ENCODE results near the gene TTC36.

TTC36 gene

DNA sequence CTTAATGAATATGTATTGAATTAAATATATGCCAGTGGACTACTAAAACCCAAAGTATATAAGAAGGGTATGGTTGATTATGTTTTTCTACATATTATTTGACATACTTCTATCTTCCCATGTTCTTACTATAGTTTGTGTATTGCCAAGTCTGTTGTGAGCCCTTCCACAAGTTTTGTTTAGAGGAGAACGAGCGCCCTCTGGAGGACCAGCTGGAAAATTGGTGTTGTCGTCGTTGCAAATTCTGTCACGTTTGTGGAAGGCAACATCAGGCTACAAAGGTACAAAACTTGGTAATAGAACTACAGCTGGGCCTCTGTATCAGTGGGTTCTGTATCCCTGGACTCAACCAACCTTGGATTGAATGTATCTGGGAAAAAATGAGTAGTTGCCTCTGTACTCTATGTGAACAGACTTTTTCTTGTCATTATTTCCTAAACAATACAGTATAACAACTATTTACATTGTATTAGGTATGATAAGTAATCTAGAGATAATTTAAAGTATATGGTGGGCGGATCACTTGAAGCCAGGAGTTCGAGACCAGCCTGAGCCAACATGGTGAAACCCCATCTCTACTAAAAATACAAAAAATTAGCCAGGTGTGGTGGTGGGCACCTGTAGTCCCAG lies 38.7 kb upstream of the TTC36 start:
- Histone ChIP-seq H3K27me3 (ENCODE audit: control insufficient read depth, low read length) (no peaks in the 10 kb centered on the region), H3F3A (ENCODE audit: control insufficient read depth, insufficient read depth) (peaks cover 27% of the 10 kb centered on the region), H3K36me3 (ENCODE audit: control insufficient read depth, low read length) (peaks cover 74% of the 10 kb centered on the region), H3K4me2 (ENCODE audit: low read length) (no peak overlapping the region), H3K9me2 (replicated peaks; ENCODE audit: control insufficient read depth, low read length) (no peaks in the 10 kb centered on the region), H4K20me1 (ENCODE audit: control insufficient read depth, insufficient read depth, low read depth, low read length) (no peaks in the 10 kb centered on the region), H3K27ac (ENCODE audit: low read depth, low read length) (no peak overlapping the region), H3K4me3 (ENCODE audit: low read length) (no peak overlapping the region), H3K9me3 (ENCODE audit: control insufficient read depth, insufficient read depth, low read length) (no peaks in the 10 kb centered on the region), H3K79me2 (ENCODE audit: control insufficient read depth, low read length) (no peaks in the 10 kb centered on the region), H3K4me1 (ENCODE audit: control insufficient read depth, low read length) (no peaks in the 10 kb centered on the region)
- TF ChIP-seq, protein P1, sequence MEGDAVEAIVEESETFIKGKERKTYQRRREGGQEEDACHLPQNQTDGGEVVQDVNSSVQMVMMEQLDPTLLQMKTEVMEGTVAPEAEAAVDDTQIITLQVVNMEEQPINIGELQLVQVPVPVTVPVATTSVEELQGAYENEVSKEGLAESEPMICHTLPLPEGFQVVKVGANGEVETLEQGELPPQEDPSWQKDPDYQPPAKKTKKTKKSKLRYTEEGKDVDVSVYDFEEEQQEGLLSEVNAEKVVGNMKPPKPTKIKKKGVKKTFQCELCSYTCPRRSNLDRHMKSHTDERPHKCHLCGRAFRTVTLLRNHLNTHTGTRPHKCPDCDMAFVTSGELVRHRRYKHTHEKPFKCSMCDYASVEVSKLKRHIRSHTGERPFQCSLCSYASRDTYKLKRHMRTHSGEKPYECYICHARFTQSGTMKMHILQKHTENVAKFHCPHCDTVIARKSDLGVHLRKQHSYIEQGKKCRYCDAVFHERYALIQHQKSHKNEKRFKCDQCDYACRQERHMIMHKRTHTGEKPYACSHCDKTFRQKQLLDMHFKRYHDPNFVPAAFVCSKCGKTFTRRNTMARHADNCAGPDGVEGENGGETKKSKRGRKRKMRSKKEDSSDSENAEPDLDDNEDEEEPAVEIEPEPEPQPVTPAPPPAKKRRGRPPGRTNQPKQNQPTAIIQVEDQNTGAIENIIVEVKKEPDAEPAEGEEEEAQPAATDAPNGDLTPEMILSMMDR (IDR thresholded peaks at IDR 0.05; ENCODE audit: low read depth, low read length, poor library complexity, severe bottlenecking): peak; percentile 89
- TF ChIP-seq EZH2phosphoT487 (IDR thresholded peaks at IDR 0.05; ENCODE audit: borderline replicate concordance, low read length): no peak

DNA sequence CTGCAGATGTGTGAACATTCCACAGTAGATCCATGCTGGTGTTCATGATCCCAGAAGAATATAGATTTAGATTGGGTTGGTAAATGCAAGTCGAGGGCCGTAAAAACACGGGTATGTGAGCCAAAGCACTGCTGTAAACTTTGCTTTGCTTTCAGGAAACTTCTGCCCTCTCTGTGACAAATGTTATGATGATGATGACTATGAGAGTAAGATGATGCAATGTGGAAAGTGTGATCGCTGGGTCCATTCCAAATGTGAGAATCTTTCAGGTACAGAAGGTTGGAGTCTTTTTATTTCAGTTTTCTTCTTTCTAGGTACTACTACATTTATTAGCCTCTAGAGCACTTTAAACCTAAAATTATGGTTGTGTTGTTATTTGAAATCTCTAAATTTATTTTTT lies 36.2 kb upstream of the TTC36 start:
- Histone ChIP-seq H3K9me2 (replicated peaks; ENCODE audit: control insufficient read depth, low read length) (no peaks in the 10 kb centered on the region), H3K9me3 (ENCODE audit: control insufficient read depth, insufficient read depth, low read length) (no peaks in the 10 kb centered on the region), H3K4me2 (ENCODE audit: low read length) (no peak overlapping the region), H3K4me3 (ENCODE audit: low read length) (no peak overlapping the region), H4K20me1 (ENCODE audit: control insufficient read depth, insufficient read depth, low read depth, low read length) (no peaks in the 10 kb centered on the region), H3F3A (ENCODE audit: control insufficient read depth, insufficient read depth) (peaks cover 16% of the 10 kb centered on the region), H3K27ac (ENCODE audit: low read depth, low read length) (no peak overlapping the region), H3K27me3 (ENCODE audit: control insufficient read depth, low read length) (no peaks in the 10 kb centered on the region), H3K4me1 (ENCODE audit: control insufficient read depth, low read length) (no peaks in the 10 kb centered on the region), H3K36me3 (ENCODE audit: control insufficient read depth, low read length) (peaks cover 78% of the 10 kb centered on the region), H3K79me2 (ENCODE audit: control insufficient read depth, low read length) (no peaks in the 10 kb centered on the region)
- TF ChIP-seq EZH2phosphoT487 (IDR thresholded peaks at IDR 0.05; ENCODE audit: borderline replicate concordance, low read length): no peak
- TF ChIP-seq, protein P1 (IDR thresholded peaks at IDR 0.05; ENCODE audit: low read depth, low read length, poor library complexity, severe bottlenecking): no peak

DNA sequence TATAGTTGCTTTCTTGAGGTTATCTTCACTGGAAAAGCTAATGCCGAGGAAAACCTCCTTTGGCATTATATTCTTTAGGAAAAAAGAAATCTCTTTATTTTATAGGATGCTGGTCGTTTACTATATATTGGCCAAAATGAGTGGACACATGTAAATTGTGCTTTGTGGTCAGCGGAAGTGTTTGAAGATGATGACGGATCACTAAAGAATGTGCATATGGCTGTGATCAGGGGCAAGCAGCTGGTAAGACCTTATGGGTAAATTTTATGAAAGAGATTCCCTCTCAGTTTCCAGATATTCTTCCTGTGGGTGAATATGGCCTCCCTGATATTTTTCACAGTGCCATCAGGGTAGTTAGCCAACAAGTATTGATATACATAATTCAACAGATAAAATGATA lies 29.4 kb upstream of the TTC36 start:
- Histone ChIP-seq H3K4me3 (ENCODE audit: low read length) (no peak overlapping the region), H3K27ac (ENCODE audit: low read depth, low read length) (no peak overlapping the region), H4K20me1 (ENCODE audit: control insufficient read depth, insufficient read depth, low read depth, low read length) (no peaks in the 10 kb centered on the region), H3K4me2 (ENCODE audit: low read length) (no peak overlapping the region), H3K9me2 (replicated peaks; ENCODE audit: control insufficient read depth, low read length) (no peaks in the 10 kb centered on the region), H3K9me3 (ENCODE audit: control insufficient read depth, insufficient read depth, low read length) (no peaks in the 10 kb centered on the region), H3K79me2 (ENCODE audit: control insufficient read depth, low read length) (no peaks in the 10 kb centered on the region), H3K36me3 (ENCODE audit: control insufficient read depth, low read length) (peaks cover 89% of the 10 kb centered on the region), H3K27me3 (ENCODE audit: control insufficient read depth, low read length) (no peaks in the 10 kb centered on the region), H3F3A (ENCODE audit: control insufficient read depth, insufficient read depth) (no peaks in the 10 kb centered on the region), H3K4me1 (ENCODE audit: control insufficient read depth, low read length) (no peaks in the 10 kb centered on the region)
- TF ChIP-seq, protein P1 (IDR thresholded peaks at IDR 0.05; ENCODE audit: low read depth, low read length, poor library complexity, severe bottlenecking): no peak
- TF ChIP-seq EZH2phosphoT487 (IDR thresholded peaks at IDR 0.05; ENCODE audit: borderline replicate concordance, low read length): no peak

All from DOHH2 (cell line).